Kidney (tissue), 22 donors: ENCODE measurements around the gene ATP1B1. TPM values are rescaled to one million over a fixed set of nuclear protein-coding genes. Genes with fewer than 3 reads are reported as not detected.

Source experiments
- DNase-seq, 5 donors: peaks; one replicate each; pipeline ENCODE4 v3.0.0-alpha.2; 2013 to 2020
- FAIRE-seq: peaks from 2 replicates; lab custom pipeline; 2012; peaks lifted over from hg19 to GRCh38; lab: Jason Lieb, UNC
- H3K27ac ChIP-seq, 2 donors: one replicate each; pipeline ENCODE4 v1.7.0; 2013; ENCODE audit warnings: low read depth in 2 of 2, low read length in 2 of 2, inconsistent platforms in 1 of 2
- H3K27me3 ChIP-seq: one replicate; pipeline ENCODE4 v1.7.1; 2013; ENCODE audit warnings: low read length, inconsistent platforms; ENCODE audit not compliant: control insufficient read depth, insufficient read depth
- H3K36me3 ChIP-seq, 3 donors: one replicate each; pipeline versions ENCODE4 v1.7.0 to v1.7.1; 2013; ENCODE audit warnings: low read length in 3 of 3, control low read depth in 1 of 3, inconsistent platforms in 1 of 3; ENCODE audit not compliant: insufficient read depth in 3 of 3, control insufficient read depth in 2 of 3
- H3K4me1 ChIP-seq, 3 donors: one replicate each; pipeline versions ENCODE4 v1.7.0 to v1.7.1; 2013; ENCODE audit warnings: low read length in 3 of 3, inconsistent platforms in 1 of 3, low read depth in 1 of 3; ENCODE audit not compliant: control insufficient read depth in 2 of 3, insufficient read depth in 2 of 3
- H3K4me3 ChIP-seq, 3 donors: one replicate each; pipeline versions ENCODE4 v1.7.0 to v1.8.1; 2013; ENCODE audit warnings: low read length in 3 of 3, control low read depth in 1 of 3, inconsistent platforms in 1 of 3
- H3K9ac ChIP-seq, 3 donors: one replicate each; pipeline versions ENCODE4 v1.7.0 to v1.7.1; 2013; ENCODE audit warnings: low read length in 3 of 3, control low read depth in 1 of 3, inconsistent platforms in 1 of 3
- H3K9me3 ChIP-seq, 3 donors: one replicate each; pipeline versions ENCODE4 v1.7.0 to v1.7.1; 2013; ENCODE audit warnings: low read length in 3 of 3, control low read depth in 1 of 3, inconsistent platforms in 1 of 3; ENCODE audit not compliant: control insufficient read depth in 2 of 3, insufficient read depth in 1 of 3
- intact Hi-C: fragments of 100-400 bp; cut with DNase I; formaldehyde crosslinking; loops from one replicate; pipeline ENCODE4 v1.11.1; 2022
- long read RNA-seq, 10 donors: library from polyadenylated mRNA in 1 of 10; unstranded in 1 of 10; transcript quantifications; one replicate each; pipeline ENCODE4 v2.0.0 and lab custom pipeline, GENCODE V29; 2021 to 2026
- polyA plus RNA-seq: library from polyadenylated mRNA; stranded (reverse); fragments of 350-450 nt; fragmentation: Illumina TruSeq; extraction: RNeasy Lipid Tissue Mini Kit (QIAGEN cat#74804); gene quantifications from one replicate; pipeline ENCODE4 v1.2.3, GENCODE V29; 2014; ENCODE audit warnings: low read depth, low replicate concordance; ENCODE audit not compliant: insufficient read depth
- total RNA-seq: library from RNA; stranded (reverse); fragmentation: NEBNext Ultra II Directional; extraction: Animal tissue kit (Norgen Biotek cat#: 25700); gene quantifications from one replicate; pipeline ENCODE4 v1.2.1, GENCODE V29; 2021
- TF ChIP-seq, protein P1 (sequence below): IDR thresholded peaks from 3 replicates; pipeline ENCODE4 v1.5.1; 2012; ENCODE audit warnings: mild to moderate bottlenecking, moderate library complexity, borderline replicate concordance; ENCODE audit not compliant: insufficient read depth; ENCODE audit errors: extremely low read depth
- donor health status: control.
- donor health status: control.
- donor health status: control.
- donor health status: control.
- donor health status: control.
- donor health status: DM: yes; HTN: yes; CAD: no.
- donor health status: Normal renal cell carcinoma (clear cell type).

Gene ATP1B1
- 686 TPM for total RNA-seq
- 1,441 TPM for polyA plus RNA-seq
- long read RNA-seq, donor 1, transcript ATP1B1-201 (6 exons, 1,883 nt) = major isoform, 27 of 61 reads
- long read RNA-seq, donor 1, partial matches to known transcripts = 34 of 61 reads
- long read RNA-seq, donor 1, other reads (novel, unspliced or antisense) = 0 of 61 reads
- long read RNA-seq, donor 2, transcript ATP1B1-201 (6 exons, 1,883 nt) = major isoform, 64 of 479 reads
- long read RNA-seq, donor 2, partial matches to known transcripts = 409 of 479 reads
- long read RNA-seq, donor 2, other reads (novel, unspliced or antisense) = 6 of 479 reads
- long read RNA-seq, donor 3, transcript ATP1B1-201 (6 exons, 1,883 nt) = major isoform, 102 of 1,608 reads
- long read RNA-seq, donor 3, partial matches to known transcripts = 1,465 of 1,608 reads
- long read RNA-seq, donor 3, other reads (novel, unspliced or antisense) = 41 of 1,608 reads
- long read RNA-seq, donor 4, transcript ATP1B1-201 (6 exons, 1,883 nt) = major isoform, 34 of 63 reads
- long read RNA-seq, donor 4, partial matches to known transcripts = 23 of 63 reads
- long read RNA-seq, donor 4, other reads (novel, unspliced or antisense) = 6 of 63 reads
- long read RNA-seq, donor 5, partial matches to known transcripts = 13 of 17 reads
- long read RNA-seq, donor 5, other reads (novel, unspliced or antisense) = 0 of 17 reads
- long read RNA-seq, donor 6, transcript ATP1B1-201 (6 exons, 1,883 nt) = major isoform, 48 of 76 reads
- long read RNA-seq, donor 6, partial matches to known transcripts = 28 of 76 reads
- long read RNA-seq, donor 6, other reads (novel, unspliced or antisense) = 0 of 76 reads
- long read RNA-seq, donor 7, transcript ATP1B1-201 (6 exons, 1,883 nt) = major isoform, 95 of 141 reads
- long read RNA-seq, donor 7, partial matches to known transcripts = 41 of 141 reads
- long read RNA-seq, donor 7, other reads (novel, unspliced or antisense) = 5 of 141 reads
- long read RNA-seq, donor 8, transcript ATP1B1-201 (6 exons, 1,883 nt) = major isoform, 48 of 95 reads
- long read RNA-seq, donor 8, partial matches to known transcripts = 40 of 95 reads
- long read RNA-seq, donor 8, other reads (novel, unspliced or antisense) = 7 of 95 reads
- long read RNA-seq, donor 9, transcript ATP1B1-201 (6 exons, 1,883 nt) = major isoform, 25 of 65 reads
- long read RNA-seq, donor 9, partial matches to known transcripts = 40 of 65 reads
- long read RNA-seq, donor 9, other reads (novel, unspliced or antisense) = 0 of 65 reads
- long read RNA-seq, donor 10, transcript ATP1B1-201 (6 exons, 1,883 nt) = major isoform, 46 of 1,310 reads
- long read RNA-seq, donor 10, partial matches to known transcripts = 1,258 of 1,310 reads
- long read RNA-seq, donor 10, other reads (novel, unspliced or antisense) = 6 of 1,310 reads

GRCh38 chr1:169106095-169106920, at the start of gene ATP1B1:
ATP1B1 (plus strand) TSS chr1:169106690; CDS start chr1:169106830, 140 bp downstream.
- Histone ChIP-seq H3K27me3 (no peaks in the 10 kb centered on the region), H3K4me3 (peak within 1 kb of the TSS; percentile 88 to 100 (median 94)), H3K9me3 (no peaks in the 10 kb centered on the region), H3K27ac (peak within 1 kb of the TSS; percentile 97 to 99), H3K4me1 (peaks cover 6 to 31% (median 26%) of the 10 kb centered on the region in 3 donors), H3K9ac (peak within 1 kb of the TSS; percentile 95 to 99 (median 99)), H3K36me3 (peaks cover 0 to 42% (median 15%) of the 10 kb centered on the region in 3 donors)
- FAIRE-seq (no peak), DNase-seq (peak; percentile 94 to 97 (median 95))
- TF ChIP-seq, protein P1, sequence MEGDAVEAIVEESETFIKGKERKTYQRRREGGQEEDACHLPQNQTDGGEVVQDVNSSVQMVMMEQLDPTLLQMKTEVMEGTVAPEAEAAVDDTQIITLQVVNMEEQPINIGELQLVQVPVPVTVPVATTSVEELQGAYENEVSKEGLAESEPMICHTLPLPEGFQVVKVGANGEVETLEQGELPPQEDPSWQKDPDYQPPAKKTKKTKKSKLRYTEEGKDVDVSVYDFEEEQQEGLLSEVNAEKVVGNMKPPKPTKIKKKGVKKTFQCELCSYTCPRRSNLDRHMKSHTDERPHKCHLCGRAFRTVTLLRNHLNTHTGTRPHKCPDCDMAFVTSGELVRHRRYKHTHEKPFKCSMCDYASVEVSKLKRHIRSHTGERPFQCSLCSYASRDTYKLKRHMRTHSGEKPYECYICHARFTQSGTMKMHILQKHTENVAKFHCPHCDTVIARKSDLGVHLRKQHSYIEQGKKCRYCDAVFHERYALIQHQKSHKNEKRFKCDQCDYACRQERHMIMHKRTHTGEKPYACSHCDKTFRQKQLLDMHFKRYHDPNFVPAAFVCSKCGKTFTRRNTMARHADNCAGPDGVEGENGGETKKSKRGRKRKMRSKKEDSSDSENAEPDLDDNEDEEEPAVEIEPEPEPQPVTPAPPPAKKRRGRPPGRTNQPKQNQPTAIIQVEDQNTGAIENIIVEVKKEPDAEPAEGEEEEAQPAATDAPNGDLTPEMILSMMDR = peak; percentile 65
- intact Hi-C loops = no loop called here

DNA sequence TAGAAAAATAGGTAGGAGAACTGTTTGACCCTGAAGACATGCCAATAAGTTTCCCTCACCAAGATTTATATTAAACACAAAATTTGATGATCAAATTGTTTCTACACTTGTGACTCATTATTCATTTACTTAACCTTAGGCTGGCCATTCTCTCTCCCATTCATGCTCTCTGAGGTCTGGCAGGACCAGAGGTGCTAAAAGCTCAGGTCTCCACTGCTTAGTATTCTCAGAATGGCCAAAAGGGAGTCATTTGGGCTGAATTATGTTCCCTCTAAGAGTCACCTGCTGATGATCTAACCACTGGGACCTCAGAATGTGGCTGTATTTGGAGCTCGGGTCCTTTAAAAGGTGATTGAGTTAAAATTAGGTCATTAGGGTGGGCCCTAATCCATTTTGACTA, 47.1 kb upstream of the ATP1B1 start:
- FAIRE-seq = no peak
- peak overlapping the region in 1 of 2 donors; percentile 30 for H3K27ac ChIP-seq

More for the DNA sequence above, 47.1 kb upstream of the ATP1B1 start:
- no peaks in the 10 kb centered on the region for H3K27me3 ChIP-seq
- no peak overlapping the region for H3K9ac ChIP-seq
- no peak for DNase-seq
- H3K4me1 ChIP-seq = peaks cover 0 to 18% (median 6%) of the 10 kb centered on the region in 3 donors
- H3K9me3 ChIP-seq = peaks cover 0 to 5% (median 0%) of the 10 kb centered on the region in 3 donors
- TF ChIP-seq, protein P1 = no peak
- no peak overlapping the region for H3K4me3 ChIP-seq
- intact Hi-C loops = no loop called here
- H3K36me3 ChIP-seq = no peaks in the 10 kb centered on the region
